Smooth muscle cell (in vitro differentiated cells): Measurements from ENCODE around the gene ARID3B. TPM values are rescaled to one million over a fixed set of nuclear protein-coding genes. Genes with fewer than 3 reads are reported as not detected.

Experiments used
- DNase-seq: peaks from one replicate; lab custom pipeline; 2025; ENCODE audit not compliant: unreplicated experiment; lab: John Stamatoyannopoulos, UW
- H2AFZ ChIP-seq: fragments of 200-600 bp; sonication (generic); 2 replicates; pipeline ENCODE4 v1.6.0; 2016; ENCODE audit warnings: antibody characterized with exemption, low read depth, mild to moderate bottlenecking
- H3F3A ChIP-seq: fragments of 200-600 bp; sonication (generic); 2 replicates; pipeline ENCODE4 v1.6.0; 2017; ENCODE audit warnings: antibody characterized with exemption, low read depth
- H3K27ac ChIP-seq: fragments of 200-600 bp; sonication (generic); 2 replicates; pipeline ENCODE4 v1.5.1; 2016; ENCODE audit warnings: low read depth, mild to moderate bottlenecking
- H3K27me3 ChIP-seq: fragments of 200-600 bp; sonication (generic); 2 replicates; pipeline ENCODE4 v1.6.1; 2016; ENCODE audit warnings: low read depth, mild to moderate bottlenecking
- H3K36me3 ChIP-seq: fragments of 200-600 bp; sonication (generic); 2 replicates; pipeline ENCODE4 v1.5.1; 2016; ENCODE audit warnings: low read depth
- H3K4me1 ChIP-seq: fragments of 200-600 bp; sonication (generic); 2 replicates; pipeline ENCODE4 v1.5.1; 2016; ENCODE audit warnings: low read depth
- H3K4me2 ChIP-seq: fragments of 200-600 bp; sonication (generic); 2 replicates; pipeline ENCODE4 v1.6.0; 2016; ENCODE audit warnings: mild to moderate bottlenecking
- H3K4me3 ChIP-seq: fragments of 200-600 bp; sonication (generic); 2 replicates; pipeline ENCODE4 v1.5.1; 2016; ENCODE audit warnings: mild to moderate bottlenecking
- H3K79me2 ChIP-seq: fragments of 200-600 bp; sonication (generic); 2 replicates; pipeline ENCODE4 v1.6.0; 2016; ENCODE audit warnings: low read depth, mild to moderate bottlenecking
- H3K9ac ChIP-seq: fragments of 200-600 bp; sonication (generic); 2 replicates; pipeline ENCODE4 v1.6.0; 2016; ENCODE audit warnings: low read depth
- H3K9me3 ChIP-seq: fragments of 200-600 bp; sonication (generic); replicated peaks from 2 replicates; pipeline ENCODE4 v1.5.1; 2016; ENCODE audit warnings: low read depth
- H4K20me1 ChIP-seq: fragments of 200-600 bp; sonication (generic); 2 replicates; pipeline ENCODE4 v1.6.0; 2016; ENCODE audit warnings: low read depth
- WGBS: methylation state at CpG from one replicate; pipeline ENCODE4 v1.1.7; 2016; ENCODE audit warnings: low lambda C conversion rate; 5-methylcytosine and 5-hydroxymethylcytosine counted together
- polyA plus RNA-seq: library from polyadenylated mRNA; unstranded; fragments of >200 nt; fragmentation: Nextera tagmentation; extraction: Ambion mirVana; gene quantifications from 2 replicates; pipeline ENCODE4 v1.2.1, GENCODE V29; 2016
- total RNA-seq: library from RNA; depleted of rRNA; stranded (reverse); fragments of >200 nt; gene quantifications from 2 replicates; pipeline ENCODE4 v1.2.3, GENCODE V29; 2014
- TF ChIP-seq, protein P1 (sequence below): fragments of 200-600 bp; sonication (generic); IDR thresholded peaks from 2 replicates; pipeline ENCODE4 v1.5.1; 2017; ENCODE audit warnings: borderline replicate concordance, mild to moderate bottlenecking, antibody characterized with exemption; ENCODE audit not compliant: insufficient read depth, poor library complexity, severe bottlenecking

The ARID3B gene
- total and polyA plus RNA-seq, 2 experiments from 2014 or later, result 7.2 to 7.7 TPM

DNA sequence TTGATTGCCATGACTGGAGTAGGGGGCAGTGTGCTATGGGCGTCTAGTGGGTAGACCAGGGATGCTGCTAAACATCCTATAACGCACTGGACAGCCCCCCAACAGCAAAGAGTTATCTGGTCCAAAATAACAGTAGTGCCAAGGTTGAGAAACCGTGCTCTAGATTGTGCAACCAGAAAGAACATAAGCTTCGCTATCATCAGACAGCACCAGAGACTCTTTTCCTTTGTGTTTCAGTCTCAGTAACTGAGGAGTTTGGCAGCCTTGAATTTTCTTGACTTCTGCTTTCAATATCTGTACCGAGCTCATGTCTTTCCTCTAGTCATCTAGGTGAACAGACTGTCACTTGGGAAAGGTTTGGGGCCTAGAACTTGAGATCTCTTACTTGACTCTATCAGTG lies 8.8 kb downstream of the ARID3B start:
- no peak for DNase-seq
- Histone ChIP-seq H3K36me3 (no peaks in the 10 kb centered on the region), H3K4me1 (peaks cover 3% of the 10 kb centered on the region), H3K79me2 (peaks cover 50% of the 10 kb centered on the region), H3K4me3 (no peak overlapping the region), H3K9me3 (no peaks in the 10 kb centered on the region), H3K9ac (no peak overlapping the region), H3K27me3 (no peaks in the 10 kb centered on the region), H3K4me2 (no peak overlapping the region), H3F3A (peaks cover 16% of the 10 kb centered on the region), H2AFZ (no peak overlapping the region), H3K27ac (no peak overlapping the region), H4K20me1 (peaks cover 80% of the 10 kb centered on the region)
- 98% methylated on average over 5 of the region's 5 CpGs for WGBS
- TF ChIP-seq, protein P1, sequence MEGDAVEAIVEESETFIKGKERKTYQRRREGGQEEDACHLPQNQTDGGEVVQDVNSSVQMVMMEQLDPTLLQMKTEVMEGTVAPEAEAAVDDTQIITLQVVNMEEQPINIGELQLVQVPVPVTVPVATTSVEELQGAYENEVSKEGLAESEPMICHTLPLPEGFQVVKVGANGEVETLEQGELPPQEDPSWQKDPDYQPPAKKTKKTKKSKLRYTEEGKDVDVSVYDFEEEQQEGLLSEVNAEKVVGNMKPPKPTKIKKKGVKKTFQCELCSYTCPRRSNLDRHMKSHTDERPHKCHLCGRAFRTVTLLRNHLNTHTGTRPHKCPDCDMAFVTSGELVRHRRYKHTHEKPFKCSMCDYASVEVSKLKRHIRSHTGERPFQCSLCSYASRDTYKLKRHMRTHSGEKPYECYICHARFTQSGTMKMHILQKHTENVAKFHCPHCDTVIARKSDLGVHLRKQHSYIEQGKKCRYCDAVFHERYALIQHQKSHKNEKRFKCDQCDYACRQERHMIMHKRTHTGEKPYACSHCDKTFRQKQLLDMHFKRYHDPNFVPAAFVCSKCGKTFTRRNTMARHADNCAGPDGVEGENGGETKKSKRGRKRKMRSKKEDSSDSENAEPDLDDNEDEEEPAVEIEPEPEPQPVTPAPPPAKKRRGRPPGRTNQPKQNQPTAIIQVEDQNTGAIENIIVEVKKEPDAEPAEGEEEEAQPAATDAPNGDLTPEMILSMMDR, result no peak

DNA sequence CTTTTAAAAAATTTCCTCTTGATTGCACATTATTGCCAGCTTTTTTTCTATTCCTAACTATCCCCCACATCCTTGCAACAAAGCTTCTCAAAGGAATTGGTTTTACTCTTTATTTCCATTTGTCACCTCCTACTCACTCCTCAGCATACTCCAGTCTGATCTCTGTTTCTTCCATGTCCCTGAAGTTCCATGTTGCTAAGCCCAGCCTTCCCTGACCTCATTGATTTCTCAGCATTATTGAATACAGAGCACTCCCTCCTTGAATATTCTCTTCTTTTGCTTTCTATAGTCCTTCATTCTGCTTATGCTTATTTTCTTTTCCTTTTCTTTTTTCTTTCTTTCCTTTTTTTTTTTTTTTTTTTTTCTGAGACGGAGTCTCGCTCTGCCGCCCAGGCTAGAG lies 10.7 kb downstream of the ARID3B start:
- 91% methylated on average over 3 of the region's 3 CpGs for WGBS
- no peak overlapping the region for H3K4me3 ChIP-seq
- DNase-seq, result no peak
- H3K36me3 ChIP-seq, result no peaks in the 10 kb centered on the region
- no peaks in the 10 kb centered on the region for H3K9me3 ChIP-seq
- H2AFZ ChIP-seq, result no peak overlapping the region
- H3K9ac ChIP-seq, result no peak overlapping the region
- H3K27me3 ChIP-seq, result no peaks in the 10 kb centered on the region
- peaks cover 56% of the 10 kb centered on the region for H3K79me2 ChIP-seq
- no peak overlapping the region for H3K27ac ChIP-seq
- peaks cover under 1% of the 10 kb centered on the region for H3F3A ChIP-seq
- TF ChIP-seq, protein P1, result no peak
- H3K4me2 ChIP-seq, result no peak overlapping the region
- peaks cover 62% of the 10 kb centered on the region for H4K20me1 ChIP-seq
- H3K4me1 ChIP-seq, result no peaks in the 10 kb centered on the region

DNA sequence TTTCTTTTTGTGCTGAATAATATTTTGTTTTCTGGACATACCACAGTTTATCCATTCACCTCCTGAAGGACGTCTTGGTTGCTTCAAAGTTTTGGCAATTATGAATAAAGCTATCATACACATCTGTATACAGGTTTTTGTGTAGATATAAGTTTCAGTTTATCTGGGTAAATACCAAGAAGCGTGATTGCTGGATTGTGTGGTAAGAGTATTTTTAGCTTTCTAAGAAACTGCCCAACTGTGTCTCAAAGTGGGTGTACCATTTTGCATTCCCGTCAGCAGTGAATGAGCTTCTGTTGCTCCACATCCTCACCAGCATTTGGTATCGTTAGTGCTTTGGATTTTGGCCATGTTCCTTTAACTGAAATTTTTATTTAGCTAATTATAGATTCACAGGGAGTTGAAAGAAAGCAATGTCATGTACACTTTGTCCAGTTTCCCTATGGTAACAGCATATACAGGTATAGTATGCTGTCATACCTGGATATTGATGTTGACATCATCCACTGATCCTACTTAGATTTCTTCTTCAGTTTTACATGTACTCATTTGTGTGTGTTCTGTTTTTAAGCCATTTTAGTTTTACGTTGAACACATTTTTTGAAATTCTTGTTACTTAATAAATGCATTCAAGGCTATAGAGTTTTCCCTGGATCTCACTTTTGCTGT lies 11.9 kb downstream of the ARID3B start:
- TF ChIP-seq, protein P1, result no peak
- H3K4me3 ChIP-seq, result no peak overlapping the region
- H3K4me1 ChIP-seq, result no peaks in the 10 kb centered on the region
- H4K20me1 ChIP-seq, result peaks cover 50% of the 10 kb centered on the region
- peaks cover 51% of the 10 kb centered on the region for H3K79me2 ChIP-seq
- no peak overlapping the region for H3K9ac ChIP-seq
- H3K36me3 ChIP-seq, result no peaks in the 10 kb centered on the region
- no peaks in the 10 kb centered on the region for H3K9me3 ChIP-seq
- no peak overlapping the region for H3K27ac ChIP-seq
- WGBS, result 95% methylated on average over 5 of the region's 5 CpGs
- DNase-seq, result no peak
- no peaks in the 10 kb centered on the region for H3K27me3 ChIP-seq
- no peaks in the 10 kb centered on the region for H3F3A ChIP-seq
- H3K4me2 ChIP-seq, result no peak overlapping the region
- no peak overlapping the region for H2AFZ ChIP-seq

DNA sequence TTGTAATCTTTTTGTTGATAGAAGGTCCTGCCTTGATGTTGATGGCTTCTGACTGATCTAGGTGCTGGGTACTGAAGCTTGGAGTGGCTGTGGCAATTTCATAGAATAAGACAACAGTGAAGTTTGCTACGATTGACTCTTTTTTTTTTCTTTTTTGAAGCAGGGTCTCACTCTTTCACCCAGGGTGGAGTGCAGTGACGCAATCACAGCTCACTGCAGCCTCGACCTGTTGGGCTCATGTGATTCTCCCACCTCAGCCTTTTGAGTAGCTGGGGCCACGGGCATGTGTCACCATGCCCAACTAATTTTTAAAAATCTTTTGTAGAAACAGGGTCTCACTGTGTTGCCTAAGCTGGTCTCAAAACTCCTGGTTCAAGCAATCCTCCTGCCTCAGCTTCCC lies 14.2 kb downstream of the ARID3B start:
- no peaks in the 10 kb centered on the region for H3F3A ChIP-seq
- H4K20me1 ChIP-seq, result peaks cover 39% of the 10 kb centered on the region
- H3K27me3 ChIP-seq, result no peaks in the 10 kb centered on the region
- TF ChIP-seq, protein P1, result no peak
- H3K79me2 ChIP-seq, result peaks cover 47% of the 10 kb centered on the region
- no peak for DNase-seq
- no peaks in the 10 kb centered on the region for H3K9me3 ChIP-seq
- WGBS, result 94% methylated on average over 4 of the region's 4 CpGs
- no peak overlapping the region for H3K9ac ChIP-seq
- H3K27ac ChIP-seq, result no peak overlapping the region
- no peaks in the 10 kb centered on the region for H3K36me3 ChIP-seq
- H3K4me1 ChIP-seq, result no peaks in the 10 kb centered on the region
- H2AFZ ChIP-seq, result no peak overlapping the region
- H3K4me2 ChIP-seq, result no peak overlapping the region
- no peak overlapping the region for H3K4me3 ChIP-seq
